ENCODE measurements around the gene ZBTB43. TPM values are rescaled to one million over a fixed set of nuclear protein-coding genes. Genes with fewer than 3 reads are reported as not detected.
"Not testable (repeated sequence)": the region's sequence is repeated elsewhere in the genome, so short reads cannot be mapped to it uniquely, and the experiment has no call there.

ZBTB43 gene
- total RNA-seq, 1 experiment from 2014 or later: 6.4 TPM

DNA sequence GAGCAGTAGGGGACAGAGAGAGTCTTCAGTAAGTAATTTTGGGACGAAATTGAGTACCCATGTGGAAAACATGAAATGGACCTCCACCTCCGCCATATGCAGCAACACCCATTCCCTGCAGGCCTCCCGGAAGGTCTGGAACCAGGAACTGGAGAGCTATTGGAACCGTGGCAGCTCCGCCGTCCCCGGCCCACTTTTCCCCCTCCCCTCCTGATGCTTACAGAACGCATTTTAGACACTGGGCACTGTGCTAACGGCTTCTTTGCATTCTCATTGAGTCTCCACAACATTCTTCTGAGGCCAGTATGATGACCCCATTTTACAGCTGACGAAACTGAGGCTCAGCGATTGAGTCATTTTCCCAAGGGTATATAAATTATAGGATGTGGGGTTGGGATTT lies 20.4 kb upstream of the ZBTB43 start:
- Histone ChIP-seq H3K4me3 (ENCODE audit: low read length) (no peak overlapping the region), H3K9me2 (replicated peaks; ENCODE audit: insufficient read depth, low read length) (no peaks in the 10 kb centered on the region), H3K27me3 (ENCODE audit: low read length) (no peaks in the 10 kb centered on the region), H3K79me2 (ENCODE audit: low read length) (no peaks in the 10 kb centered on the region), H3K4me2 (ENCODE audit: low read depth, low read length, poor library complexity, severe bottlenecking) (no peak overlapping the region), H3K9ac (ENCODE audit: low read length) (no peak overlapping the region), H3K9me3 (ENCODE audit: low read length) (no peaks in the 10 kb centered on the region), H2AFZ (ENCODE audit: low read length) (no peak overlapping the region), H3K4me1 (ENCODE audit: low read length) (no peaks in the 10 kb centered on the region), H3K36me3 (ENCODE audit: insufficient read depth, low read length) (no peaks in the 10 kb centered on the region), H3K27ac (ENCODE audit: low read length) (no peak overlapping the region), H4K20me1 (ENCODE audit: insufficient read depth, low read depth, low read length) (no peaks in the 10 kb centered on the region)
- DNase-seq: no peak

DNA sequence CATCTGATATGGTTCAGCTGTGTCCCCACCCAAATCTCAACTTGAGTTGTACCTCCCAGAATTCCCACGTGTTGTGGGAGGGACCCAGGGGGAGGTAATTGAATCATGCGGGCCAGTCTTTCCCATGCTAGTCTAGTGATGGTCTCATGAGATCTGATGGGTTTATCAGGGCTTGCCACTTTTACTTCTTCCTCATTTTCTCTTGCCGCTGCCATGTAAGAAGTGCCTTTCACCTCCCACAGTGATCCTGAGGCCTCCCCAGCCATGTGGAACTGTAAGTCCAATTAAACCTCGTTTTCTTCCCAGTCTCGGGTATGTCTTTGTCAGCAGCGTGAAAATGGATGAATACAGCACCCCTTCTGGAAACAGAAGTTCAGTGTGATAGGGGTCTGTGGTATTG lies 20.0 kb upstream of the ZBTB43 start:
- H3K4me3 ChIP-seq (ENCODE audit: low read length); H2AFZ ChIP-seq (ENCODE audit: low read length); H3K79me2 ChIP-seq (ENCODE audit: low read length); H4K20me1 ChIP-seq (ENCODE audit: insufficient read depth, low read depth, low read length); H3K36me3 ChIP-seq (ENCODE audit: insufficient read depth, low read length); H3K27me3 ChIP-seq (ENCODE audit: low read length); H3K9me3 ChIP-seq (ENCODE audit: low read length); H3K9ac ChIP-seq (ENCODE audit: low read length); H3K27ac ChIP-seq (ENCODE audit: low read length); DNase-seq; H3K9me2 ChIP-seq (replicated peaks; ENCODE audit: insufficient read depth, low read length); H3K4me1 ChIP-seq (ENCODE audit: low read length); H3K4me2 ChIP-seq (ENCODE audit: low read depth, low read length, poor library complexity, severe bottlenecking): not testable (repeated sequence)

DNA sequence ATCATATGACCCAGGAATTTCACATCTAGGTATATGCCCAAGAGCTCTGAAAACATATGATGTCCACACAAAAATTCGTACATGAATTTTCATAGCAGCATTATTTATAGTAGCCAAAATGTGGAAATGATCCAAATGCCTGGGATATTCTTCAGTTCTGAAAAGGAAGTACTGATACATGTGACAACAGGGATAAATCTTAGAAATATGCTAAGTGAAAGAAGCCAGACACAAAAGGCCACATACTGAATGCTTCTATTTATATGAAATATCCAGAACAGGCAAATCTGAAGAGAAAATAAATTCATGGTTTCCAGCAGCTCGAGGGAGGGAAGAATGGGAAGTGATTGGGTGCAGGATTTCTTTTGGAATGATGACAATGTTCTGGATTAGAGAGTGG lies 16.8 kb upstream of the ZBTB43 start:
- Histone ChIP-seq H3K4me3 (ENCODE audit: low read length) (no peak overlapping the region), H3K9me3 (ENCODE audit: low read length) (no peaks in the 10 kb centered on the region), H4K20me1 (ENCODE audit: insufficient read depth, low read depth, low read length) (no peaks in the 10 kb centered on the region), H3K4me1 (ENCODE audit: low read length) (no peaks in the 10 kb centered on the region), H3K9ac (ENCODE audit: low read length) (no peak overlapping the region), H3K4me2 (ENCODE audit: low read depth, low read length, poor library complexity, severe bottlenecking) (no peak overlapping the region), H3K27me3 (ENCODE audit: low read length) (no peaks in the 10 kb centered on the region), H3K27ac (ENCODE audit: low read length) (no peak overlapping the region), H3K79me2 (ENCODE audit: low read length) (no peaks in the 10 kb centered on the region), H2AFZ (ENCODE audit: low read length) (no peak overlapping the region), H3K36me3 (ENCODE audit: insufficient read depth, low read length) (no peaks in the 10 kb centered on the region), H3K9me2 (replicated peaks; ENCODE audit: insufficient read depth, low read length) (no peaks in the 10 kb centered on the region)
- DNase-seq: no peak

DNA sequence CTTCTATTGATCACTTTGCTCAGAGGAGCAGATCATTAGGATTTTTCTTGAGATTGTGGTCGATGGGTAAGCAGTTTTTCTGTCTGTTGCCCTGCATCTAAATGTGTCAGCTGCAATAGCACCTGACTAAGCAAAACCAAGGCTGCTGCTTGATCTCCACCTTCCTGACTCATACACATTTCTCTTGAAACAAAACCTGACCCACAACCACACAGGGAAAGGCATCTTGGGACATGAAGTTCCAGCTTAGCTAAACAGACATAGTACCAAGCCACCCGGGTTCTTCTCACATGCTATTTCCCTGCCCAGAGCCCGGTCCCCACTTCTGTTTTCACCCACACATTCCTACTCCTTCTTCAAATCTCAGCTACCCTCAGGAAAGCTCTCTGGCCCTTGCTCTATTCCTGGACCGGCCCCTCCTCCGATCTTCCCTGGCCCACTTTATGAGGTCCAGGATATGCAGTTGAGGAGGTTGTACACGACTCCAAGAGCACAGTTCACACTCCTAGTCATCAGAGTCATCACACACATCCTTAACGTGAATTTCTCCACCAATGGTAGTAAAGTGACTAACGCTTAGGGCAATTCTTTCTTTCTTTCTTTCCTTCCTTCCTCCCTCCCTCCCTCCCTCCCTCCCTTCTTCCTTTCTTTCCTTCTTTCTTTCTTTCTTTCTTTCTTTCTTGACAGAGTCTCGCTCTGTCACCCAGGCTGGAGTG lies 16.0 kb upstream of the ZBTB43 start:
- H3K9me2 ChIP-seq (replicated peaks; ENCODE audit: insufficient read depth, low read length): no peaks in the 10 kb centered on the region
- DNase-seq: no peak
- H3K36me3 ChIP-seq (ENCODE audit: insufficient read depth, low read length): no peaks in the 10 kb centered on the region
- no peaks in the 10 kb centered on the region for H3K4me1 ChIP-seq (ENCODE audit: low read length)
- H4K20me1 ChIP-seq (ENCODE audit: insufficient read depth, low read depth, low read length): no peaks in the 10 kb centered on the region
- no peak overlapping the region for H3K9ac ChIP-seq (ENCODE audit: low read length)
- no peaks in the 10 kb centered on the region for H3K79me2 ChIP-seq (ENCODE audit: low read length)
- no peak overlapping the region for H3K27ac ChIP-seq (ENCODE audit: low read length)
- no peaks in the 10 kb centered on the region for H3K9me3 ChIP-seq (ENCODE audit: low read length)
- H2AFZ ChIP-seq (ENCODE audit: low read length): no peak overlapping the region
- no peak overlapping the region for H3K4me2 ChIP-seq (ENCODE audit: low read depth, low read length, poor library complexity, severe bottlenecking)
- H3K27me3 ChIP-seq (ENCODE audit: low read length): no peaks in the 10 kb centered on the region
- H3K4me3 ChIP-seq (ENCODE audit: low read length): no peak overlapping the region

DNA sequence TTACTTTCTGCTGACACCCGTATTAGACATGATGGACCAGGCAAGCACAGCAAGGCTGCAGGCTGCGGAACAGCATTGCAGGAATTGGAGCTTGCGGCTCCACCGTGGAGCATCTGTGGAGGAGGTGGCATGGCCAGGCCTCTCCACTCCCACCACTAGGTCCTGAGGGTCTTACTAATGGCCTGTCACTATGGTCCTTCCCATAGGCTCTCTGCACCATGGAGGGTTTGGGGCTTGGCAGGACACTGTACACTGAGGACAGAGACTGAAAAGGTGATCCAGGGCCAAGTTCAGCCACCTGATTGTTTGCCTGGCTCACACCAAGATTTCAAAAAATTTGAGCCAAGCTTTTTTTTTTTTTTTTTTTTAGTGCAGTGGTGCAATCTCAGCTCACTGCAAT lies 14.3 kb upstream of the ZBTB43 start:
- Histone ChIP-seq H3K4me3 (ENCODE audit: low read length) (no peak overlapping the region), H3K4me1 (ENCODE audit: low read length) (no peaks in the 10 kb centered on the region), H3K27me3 (ENCODE audit: low read length) (no peaks in the 10 kb centered on the region), H4K20me1 (ENCODE audit: insufficient read depth, low read depth, low read length) (no peaks in the 10 kb centered on the region), H2AFZ (ENCODE audit: low read length) (no peak overlapping the region), H3K79me2 (ENCODE audit: low read length) (no peaks in the 10 kb centered on the region), H3K9ac (ENCODE audit: low read length) (no peak overlapping the region), H3K36me3 (ENCODE audit: insufficient read depth, low read length) (no peaks in the 10 kb centered on the region), H3K27ac (ENCODE audit: low read length) (no peak overlapping the region), H3K9me2 (replicated peaks; ENCODE audit: insufficient read depth, low read length) (no peaks in the 10 kb centered on the region), H3K4me2 (ENCODE audit: low read depth, low read length, poor library complexity, severe bottlenecking) (no peak overlapping the region), H3K9me3 (ENCODE audit: low read length) (no peaks in the 10 kb centered on the region)
- DNase-seq: no peak

DNA sequence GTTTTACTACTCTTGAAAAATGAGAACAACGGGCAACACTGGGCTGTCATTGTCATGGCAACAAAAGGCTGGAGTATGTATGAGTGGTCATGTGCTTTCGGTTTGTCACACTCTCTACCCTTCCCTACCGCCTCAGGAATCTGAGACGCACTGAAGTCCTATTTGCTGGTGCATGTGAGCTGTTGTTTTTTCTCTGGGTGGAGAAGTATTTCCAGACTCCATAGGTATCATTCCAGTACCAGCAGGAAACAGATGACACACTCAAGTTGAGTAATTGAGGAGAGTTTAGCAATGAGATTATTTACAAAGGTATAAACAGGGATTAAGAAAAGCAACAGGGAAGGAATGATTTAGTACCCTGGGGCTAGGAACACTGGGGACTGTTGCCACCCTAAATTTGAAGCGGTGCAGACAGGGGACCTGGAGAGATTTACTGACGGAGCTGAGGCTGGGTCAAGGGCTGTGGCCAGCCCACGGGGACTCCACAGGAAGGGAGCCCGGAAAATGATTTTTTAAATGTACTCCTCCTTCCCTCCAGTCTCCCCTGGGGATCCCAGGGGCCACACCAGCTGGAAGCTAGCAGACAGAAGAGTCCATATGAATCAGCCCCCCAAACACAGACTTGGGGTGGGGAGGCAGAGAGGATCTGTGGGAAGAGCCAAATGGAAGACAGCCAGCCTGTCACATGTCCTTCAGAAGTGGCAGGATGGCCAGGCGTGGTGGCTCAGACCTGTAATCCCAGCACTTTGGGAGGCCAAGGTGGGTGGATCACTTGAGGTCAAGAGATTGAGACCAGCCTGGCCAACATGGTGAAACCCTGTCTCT lies 13.2 kb upstream of the ZBTB43 start:
- Histone ChIP-seq H3K9me3 (ENCODE audit: low read length) (no peaks in the 10 kb centered on the region), H3K4me1 (ENCODE audit: low read length) (no peaks in the 10 kb centered on the region), H4K20me1 (ENCODE audit: insufficient read depth, low read depth, low read length) (no peaks in the 10 kb centered on the region), H3K9ac (ENCODE audit: low read length) (no peak overlapping the region), H3K9me2 (replicated peaks; ENCODE audit: insufficient read depth, low read length) (no peaks in the 10 kb centered on the region), H3K79me2 (ENCODE audit: low read length) (no peaks in the 10 kb centered on the region), H3K4me3 (ENCODE audit: low read length) (no peak overlapping the region), H3K27me3 (ENCODE audit: low read length) (no peaks in the 10 kb centered on the region), H2AFZ (ENCODE audit: low read length) (no peak overlapping the region), H3K4me2 (ENCODE audit: low read depth, low read length, poor library complexity, severe bottlenecking) (no peak overlapping the region), H3K36me3 (ENCODE audit: insufficient read depth, low read length) (no peaks in the 10 kb centered on the region), H3K27ac (ENCODE audit: low read length) (no peak overlapping the region)
- DNase-seq: no peak

DNA sequence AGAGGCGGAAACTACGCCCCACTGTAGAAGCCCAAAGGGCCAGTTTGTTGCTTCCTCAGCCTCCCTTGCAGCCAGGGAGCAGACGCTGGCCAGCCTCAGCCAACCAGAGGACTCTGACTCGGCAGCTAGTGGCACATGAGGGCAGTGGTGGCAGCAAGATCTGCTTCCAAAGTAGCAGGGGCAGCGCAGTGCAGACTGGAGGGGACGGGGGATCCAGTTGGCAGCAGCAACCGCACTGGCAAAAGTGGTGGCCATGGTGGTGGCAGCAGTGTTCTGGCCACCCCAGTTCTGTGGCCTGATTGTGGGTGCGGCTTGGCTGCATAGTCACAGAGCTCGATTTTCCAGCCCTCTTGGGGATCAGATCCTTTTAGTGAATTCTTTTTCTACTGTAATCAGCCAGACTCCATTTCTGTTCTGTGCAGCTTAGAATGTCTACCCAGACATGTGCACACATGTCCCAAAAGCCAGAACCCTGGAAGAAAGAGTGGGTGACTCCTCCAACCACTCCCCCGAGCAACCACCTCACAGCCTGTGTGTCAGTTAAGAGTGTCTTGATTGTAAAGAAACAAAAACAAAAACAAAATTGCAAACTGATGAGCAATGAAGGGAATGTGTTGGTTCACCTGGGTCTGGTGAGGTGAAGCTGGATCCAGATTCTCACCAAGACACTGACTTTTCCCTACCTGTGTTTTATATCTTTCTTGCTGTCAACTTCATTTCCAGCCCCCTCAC lies 11.0 kb upstream of the ZBTB43 start:
- Histone ChIP-seq H3K9me2 (replicated peaks; ENCODE audit: insufficient read depth, low read length) (no peaks in the 10 kb centered on the region), H2AFZ (ENCODE audit: low read length) (no peak overlapping the region), H3K27me3 (ENCODE audit: low read length) (no peaks in the 10 kb centered on the region), H3K9ac (ENCODE audit: low read length) (no peak overlapping the region), H3K36me3 (ENCODE audit: insufficient read depth, low read length) (no peaks in the 10 kb centered on the region), H3K79me2 (ENCODE audit: low read length) (no peaks in the 10 kb centered on the region), H3K9me3 (ENCODE audit: low read length) (no peaks in the 10 kb centered on the region), H3K4me3 (ENCODE audit: low read length) (no peak overlapping the region), H3K27ac (ENCODE audit: low read length) (no peak overlapping the region), H4K20me1 (ENCODE audit: insufficient read depth, low read depth, low read length) (no peaks in the 10 kb centered on the region), H3K4me2 (ENCODE audit: low read depth, low read length, poor library complexity, severe bottlenecking) (no peak overlapping the region), H3K4me1 (ENCODE audit: low read length) (peaks cover under 1% of the 10 kb centered on the region)
- no peak for DNase-seq

DNA sequence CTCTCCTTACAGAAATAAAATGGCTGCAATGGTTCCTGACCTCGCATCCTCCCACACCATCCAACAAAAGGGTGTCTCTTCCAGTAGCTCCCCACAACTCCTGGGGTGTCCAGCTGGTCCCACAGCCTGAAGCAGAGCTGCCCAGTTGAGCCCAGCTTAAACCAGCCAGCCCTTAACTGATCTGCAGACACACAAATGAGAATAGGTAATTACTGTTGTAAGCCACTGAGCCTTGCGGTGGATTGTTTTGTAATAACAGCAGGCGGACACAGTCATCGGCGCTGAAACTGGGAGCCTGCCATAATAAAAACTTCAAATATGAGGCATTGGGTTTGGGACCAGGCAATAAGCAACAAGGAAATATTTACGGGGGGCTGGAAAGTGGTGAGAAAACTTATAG lies 10.4 kb upstream of the ZBTB43 start:
- Histone ChIP-seq H3K9me2 (replicated peaks; ENCODE audit: insufficient read depth, low read length) (no peaks in the 10 kb centered on the region), H4K20me1 (ENCODE audit: insufficient read depth, low read depth, low read length) (no peaks in the 10 kb centered on the region), H3K4me3 (ENCODE audit: low read length) (no peak overlapping the region), H3K27ac (ENCODE audit: low read length) (no peak overlapping the region), H3K4me2 (ENCODE audit: low read depth, low read length, poor library complexity, severe bottlenecking) (no peak overlapping the region), H3K27me3 (ENCODE audit: low read length) (no peaks in the 10 kb centered on the region), H3K79me2 (ENCODE audit: low read length) (no peaks in the 10 kb centered on the region), H2AFZ (ENCODE audit: low read length) (no peak overlapping the region), H3K36me3 (ENCODE audit: insufficient read depth, low read length) (no peaks in the 10 kb centered on the region), H3K9me3 (ENCODE audit: low read length) (no peaks in the 10 kb centered on the region), H3K4me1 (ENCODE audit: low read length) (peaks cover 4% of the 10 kb centered on the region), H3K9ac (ENCODE audit: low read length) (no peak overlapping the region)
- no peak for DNase-seq

Measured in Karpas-422 (cell line).